CD14-positive monocyte (primary cell): ENCODE measurements around the gene ITGA3. TPM values are rescaled to one million over a fixed set of nuclear protein-coding genes. Genes with fewer than 3 reads are reported as not detected.

Experiments used
- DNase-seq, 3 donors: peaks; one replicate each; pipeline ENCODE4 v3.0.0-alpha.2; 2011 to 2022
- H2AFZ ChIP-seq: 2 replicates; pipeline ENCODE4 v1.6.0; 2012; ENCODE audit warnings: mild to moderate bottlenecking, low read depth, low read length, inconsistent platforms; ENCODE audit not compliant: insufficient read depth, poor library complexity, severe bottlenecking
- H3K27ac ChIP-seq, 2 donors: 1 replicate in 1 of 2; 2 replicates in 1 of 2; pipeline ENCODE4 v1.5.1; 2012 to 2013; ENCODE audit warnings: low read length in 2 of 2, control low read depth in 1 of 2, inconsistent platforms in 1 of 2, low read depth in 1 of 2, mild to moderate bottlenecking in 1 of 2
- H3K27me3 ChIP-seq, 2 donors: one replicate each; pipeline versions ENCODE4 v1.6.0 to v1.6.1; 2011 to 2013; ENCODE audit warnings: low read length in 2 of 2; ENCODE audit not compliant: control insufficient read depth in 2 of 2, insufficient read depth in 2 of 2
- H3K36me3 ChIP-seq, 2 donors: replicated peaks in 1 of 2; 1 replicate in 1 of 2; 2 replicates in 1 of 2; pipeline versions ENCODE4 v1.5.1 to v1.6.1; 2012 to 2013; ENCODE audit warnings: low read length in 2 of 2, control low read depth in 1 of 2, inconsistent platforms in 1 of 2, mild to moderate bottlenecking in 1 of 2; ENCODE audit not compliant: insufficient read depth in 2 of 2, control insufficient read depth in 1 of 2
- H3K4me1 ChIP-seq, 2 donors: 1 replicate in 1 of 2; 2 replicates in 1 of 2; pipeline versions ENCODE4 v1.5.1 to v1.6.1; 2012 to 2013; ENCODE audit warnings: low read length in 2 of 2, control low read depth in 1 of 2, inconsistent platforms in 1 of 2, mild to moderate bottlenecking in 1 of 2, moderate library complexity in 1 of 2; ENCODE audit not compliant: insufficient read depth in 2 of 2, control insufficient read depth in 1 of 2
- H3K4me2 ChIP-seq: replicated peaks from 2 replicates; pipeline ENCODE3; 2012; ENCODE audit warnings: low read length, moderate library complexity, mild to moderate bottlenecking; ENCODE audit not compliant: poor library complexity, severe bottlenecking; ENCODE audit errors: extremely low read depth
- H3K4me3 ChIP-seq, 3 experiments: fragments of 200-600 bp in 1 of 3; sonication (generic) in 1 of 3; replicated peaks in 1 of 3; 1 replicate in 2 of 3; 2 replicates in 1 of 3; pipeline ENCODE4 v1.5.1; 2011 to 2013; ENCODE audit warnings: low read length in 3 of 3, mild to moderate bottlenecking in 3 of 3, control low read depth in 2 of 3, low read depth in 2 of 3, inconsistent platforms in 1 of 3, moderate library complexity in 1 of 3
- H3K79me2 ChIP-seq: 2 replicates; pipeline ENCODE4 v1.6.0; 2012; ENCODE audit warnings: mild to moderate bottlenecking, control low read depth, inconsistent platforms, low read length, moderate library complexity; ENCODE audit not compliant: insufficient read depth
- H3K9ac ChIP-seq: 2 replicates; pipeline ENCODE4 v1.6.0; 2017; ENCODE audit warnings: low read length, mild to moderate bottlenecking; ENCODE audit not compliant: insufficient read depth, poor library complexity, severe bottlenecking
- H3K9me3 ChIP-seq, 2 donors: replicated peaks in 1 of 2; 1 replicate in 1 of 2; 2 replicates in 1 of 2; pipeline versions ENCODE4 v1.5.1 to v1.6.1; 2012 to 2013; ENCODE audit warnings: low read length in 2 of 2, control low read depth in 1 of 2; ENCODE audit not compliant: control insufficient read depth in 1 of 2, insufficient read depth in 1 of 2
- H4K20me1 ChIP-seq: 2 replicates; pipeline ENCODE4 v1.6.0; 2012; ENCODE audit warnings: mild to moderate bottlenecking, low read length, control low read depth, moderate library complexity; ENCODE audit not compliant: insufficient read depth
- H3K27ac Mint-ChIP-seq, 7 donors: one replicate each; pipeline ENCODE4 v1.8.0; 2020; ENCODE audit warnings: mild to moderate bottlenecking in 7 of 7, mixed read lengths in 7 of 7, moderate library complexity in 6 of 7, inconsistent platforms in 2 of 7
- H3K27me3 Mint-ChIP-seq, 3 donors: one replicate each; pipeline ENCODE4 v1.8.0; 2021 to 2022; ENCODE audit warnings: low read depth in 3 of 3, mild to moderate bottlenecking in 3 of 3, mixed read lengths in 3 of 3, moderate library complexity in 3 of 3, inconsistent platforms in 1 of 3
- H3K36me3 Mint-ChIP-seq, 2 donors: one replicate each; pipeline ENCODE4 v1.8.0; 2020; ENCODE audit warnings: mixed read lengths in 2 of 2, inconsistent platforms in 1 of 2, mild to moderate bottlenecking in 1 of 2
- H3K4me1 Mint-ChIP-seq: one replicate; pipeline ENCODE4 v1.8.0; 2020; ENCODE audit warnings: mild to moderate bottlenecking, mixed read lengths
- H3K4me3 Mint-ChIP-seq, 2 donors: one replicate each; pipeline ENCODE4 v1.8.0; 2020; ENCODE audit warnings: mild to moderate bottlenecking in 2 of 2, mixed read lengths in 2 of 2, moderate library complexity in 1 of 2
- H3K9me3 Mint-ChIP-seq, 7 donors: one replicate each; pipeline ENCODE4 v1.8.0; 2020 to 2022; ENCODE audit warnings: mixed read lengths in 7 of 7, mild to moderate bottlenecking in 6 of 7, moderate library complexity in 6 of 7, inconsistent platforms in 2 of 7
- CTCF ChIP-seq: fragments of 200-600 bp; IDR thresholded peaks from one replicate; pipeline ENCODE4 v1.8.0; 2022; ENCODE audit warnings: antibody characterized with exemption, mild to moderate bottlenecking
- WGBS: methylation state at CpG from one replicate; pipeline ENCODE4 v1.1.5; 2013; ENCODE audit warnings: missing lambda C conversion rate; ENCODE audit not compliant: insufficient coverage; 5-methylcytosine and 5-hydroxymethylcytosine counted together
- intact Hi-C, 2 donors: fragments of 100-400 bp; cut with micrococcal nuclease; formaldehyde crosslinking; loops; one replicate each; pipeline versions ENCODE4 v1.15.0 to v1.15.1; 2023
- polyA plus RNA-seq, 3 donors: library from polyadenylated mRNA; depleted of rRNA in 1 of 3; unstranded in 2 of 3; stranded (reverse) in 1 of 3; fragments of 300-500 nt in 2 of 3; fragments of >200 nt in 1 of 3; fragmentation: Illumina TruSeq in 2 of 3; gene quantifications; 1 replicate in 2 of 3; 2 replicates in 1 of 3; pipeline ENCODE4 v1.2.3, GENCODE V29; 2012 to 2021

Gene ITGA3
- polyA plus RNA-seq, 3 donors: 0.31 to 0.36 TPM; not detected in 1

- H4K20me1 ChIP-seq: no peaks in the 10 kb centered on the region
- H3K36me3 ChIP-seq: no peaks in the 10 kb centered on the region
- intact Hi-C loops: no loop called here
- no peak overlapping the region for H3K9ac ChIP-seq
- no peak for DNase-seq
- H3K27me3 ChIP-seq: no peaks in the 10 kb centered on the region
- Mint-ChIP-seq H3K9me3 (no peaks in the 10 kb centered on the region), H3K4me1 (no peaks in the 10 kb centered on the region), H3K4me3 (no peak overlapping the region), H3K27me3 (peaks cover 5 to 8% (median 7%) of the 10 kb centered on the region in 3 donors), H3K36me3 (no peaks in the 10 kb centered on the region), H3K27ac (no peak overlapping the region)
- H3K4me1 ChIP-seq: no peaks in the 10 kb centered on the region
- no peaks in the 10 kb centered on the region for H3K79me2 ChIP-seq
- H2AFZ ChIP-seq: no peak overlapping the region
- H3K4me3 ChIP-seq: no peak overlapping the region
- no peak overlapping the region for H3K27ac ChIP-seq
- no peaks in the 10 kb centered on the region for H3K9me3 ChIP-seq
- H3K4me2 ChIP-seq: no peak overlapping the region
- no peak for TF ChIP-seq CTCF
- no CpG with 5 or more reads among the region's 5 CpGs for WGBS
These were observed 13.7 kb upstream of the ITGA3 start for GRCh38 chr17:50042211-50042610.

- H3K27ac ChIP-seq: no peak overlapping the region
These were observed 12.4 kb upstream of the ITGA3 start for GRCh38 chr17:50043290-50044148.

More at GRCh38 chr17:50043290-50044148, 12.4 kb upstream of the ITGA3 start:
- no peak for DNase-seq
- Mint-ChIP-seq H3K4me3 (no peak overlapping the region), H3K9me3 (no peaks in the 10 kb centered on the region), H3K4me1 (peaks cover 5% of the 10 kb centered on the region), H3K27me3 (peaks cover 5 to 7% (median 6%) of the 10 kb centered on the region in 3 donors), H3K27ac (peak overlapping the region in 1 of 7 donors; percentile 68), H3K36me3 (no peaks in the 10 kb centered on the region)
- Histone ChIP-seq H2AFZ (no peak overlapping the region), H3K36me3 (no peaks in the 10 kb centered on the region), H3K4me3 (no peak overlapping the region), H3K4me1 (no peaks in the 10 kb centered on the region), H4K20me1 (no peaks in the 10 kb centered on the region), H3K27me3 (no peaks in the 10 kb centered on the region), H3K79me2 (no peaks in the 10 kb centered on the region), H3K4me2 (no peak overlapping the region), H3K9ac (peak overlapping the region; percentile 12), H3K9me3 (no peaks in the 10 kb centered on the region)
- intact Hi-C loops: no loop called here
- WGBS: 88% methylated on average over 14 of the region's 16 CpGs
- TF ChIP-seq CTCF: no peak
